ENCODE results near the gene NLN.

GRCh38 chr5:65832603-65833228 lies 110.7 kb downstream of the NLN start:
- TF ChIP-seq CTCF (IDR thresholded peaks at IDR 0.05; ENCODE audit: low read depth, low read length, poor library complexity, severe bottlenecking) (no peak), EZH2phosphoT487 (IDR thresholded peaks at IDR 0.05; ENCODE audit: borderline replicate concordance, low read length) (no peak)

All from DOHH2 (cell line).